H9 (cell line): ENCODE results near the gene RRH. TPM values are rescaled to one million over a fixed set of nuclear protein-coding genes. Genes with fewer than 3 reads are reported as not detected.

Source experiments
- DNase-seq: peaks from one replicate; pipeline ENCODE4 v3.0.0-alpha.2; 2017
- H2AFZ ChIP-seq: one replicate; pipeline ENCODE4 v1.6.1; 2013; ENCODE audit warnings: mild to moderate bottlenecking, low read length, control low read depth, moderate library complexity
- H2AK5ac ChIP-seq: 2 replicates; pipeline ENCODE4 v1.6.1; 2013; ENCODE audit warnings: low read length, control low read depth, mixed read lengths; ENCODE audit not compliant: insufficient read length
- H2BK120ac ChIP-seq: one replicate; pipeline ENCODE4 v1.6.1; 2013; ENCODE audit warnings: low read depth, mild to moderate bottlenecking, low read length, control low read depth, inconsistent platforms; ENCODE audit not compliant: poor library complexity, severe bottlenecking
- H2BK12ac ChIP-seq: 2 replicates; pipeline ENCODE4 v1.6.1; 2013; ENCODE audit warnings: low read length, control low read depth, mixed read lengths, low read depth; ENCODE audit not compliant: insufficient read length
- H2BK15ac ChIP-seq: 2 replicates; pipeline ENCODE4 v1.6.1; 2013; ENCODE audit warnings: low read depth, low read length, control low read depth
- H2BK20ac ChIP-seq: one replicate; pipeline ENCODE4 v1.6.1; 2013; ENCODE audit warnings: low read depth, mild to moderate bottlenecking, low read length, control low read depth, inconsistent platforms; ENCODE audit not compliant: poor library complexity, severe bottlenecking
- H2BK5ac ChIP-seq: 2 replicates; pipeline ENCODE4 v1.6.1; 2013; ENCODE audit warnings: low read length, control low read depth, mixed read lengths; ENCODE audit not compliant: insufficient read length
- H3K14ac ChIP-seq: 2 replicates; pipeline ENCODE4 v1.6.1; 2013; ENCODE audit warnings: low read length, control low read depth; ENCODE audit not compliant: insufficient read depth
- H3K18ac ChIP-seq: 2 replicates; pipeline ENCODE4 v1.6.1; 2013; ENCODE audit warnings: low read depth, mild to moderate bottlenecking, mixed read lengths, low read length, control low read depth; ENCODE audit not compliant: insufficient read length
- H3K23ac ChIP-seq: 2 replicates; pipeline ENCODE4 v1.6.1; 2013; ENCODE audit warnings: low read length, control low read depth, mixed read lengths, low read depth; ENCODE audit not compliant: insufficient read length
- H3K23me2 ChIP-seq: 2 replicates; pipeline ENCODE4 v1.6.1; 2013; ENCODE audit warnings: low read depth, mild to moderate bottlenecking, mixed read lengths, low read length, control low read depth; ENCODE audit not compliant: insufficient read length, poor library complexity, severe bottlenecking
- H3K27ac ChIP-seq: 2 replicates; pipeline ENCODE4 v1.5.1; 2013; ENCODE audit warnings: low read length, control low read depth, mixed read lengths, low read depth; ENCODE audit not compliant: insufficient read length
- H3K27me3 ChIP-seq: 2 replicates; pipeline ENCODE4 v1.6.1; 2013; ENCODE audit warnings: low read length, control low read depth, inconsistent platforms; ENCODE audit not compliant: insufficient read depth
- H3K4ac ChIP-seq: 2 replicates; pipeline ENCODE4 v1.6.1; 2013; ENCODE audit warnings: low read depth, mild to moderate bottlenecking, control low read depth, inconsistent platforms, low read length, moderate library complexity
- H3K4me1 ChIP-seq: 2 replicates; pipeline ENCODE4 v1.6.1; 2013; ENCODE audit warnings: low read length, control low read depth, inconsistent platforms; ENCODE audit not compliant: insufficient read depth
- H3K4me2 ChIP-seq: 2 replicates; pipeline ENCODE4 v1.6.1; 2013; ENCODE audit warnings: low read length, control low read depth, mixed read lengths; ENCODE audit not compliant: insufficient read length, insufficient read depth
- H3K56ac ChIP-seq: 2 replicates; pipeline ENCODE4 v1.6.1; 2013; ENCODE audit warnings: low read depth, mild to moderate bottlenecking, mixed read lengths, low read length, control low read depth; ENCODE audit not compliant: insufficient read length
- H3K79me1 ChIP-seq: 2 replicates; pipeline ENCODE4 v1.6.1; 2013; ENCODE audit warnings: low read depth, mild to moderate bottlenecking, moderate library complexity, low read length, control low read depth, inconsistent platforms; ENCODE audit not compliant: insufficient read depth, poor library complexity, severe bottlenecking
- H3K79me2 ChIP-seq: 2 replicates; pipeline ENCODE4 v1.6.1; 2013; ENCODE audit warnings: low read length, control low read depth, inconsistent platforms; ENCODE audit not compliant: insufficient read depth
- H3K9ac ChIP-seq: 2 replicates; pipeline ENCODE4 v1.6.1; 2013; ENCODE audit warnings: low read length, control low read depth, mixed read lengths; ENCODE audit not compliant: insufficient read length; ENCODE audit errors: extremely low read depth
- H3K9me3 ChIP-seq: one replicate; pipeline ENCODE4 v1.6.1; 2013; ENCODE audit warnings: low read depth, low read length, inconsistent platforms; ENCODE audit not compliant: control insufficient read depth
- H3T11ph ChIP-seq: one replicate; pipeline ENCODE4 v1.6.1; 2013; ENCODE audit warnings: mild to moderate bottlenecking, low read length, control low read depth, inconsistent platforms
- H4K20me1 ChIP-seq: one replicate; pipeline ENCODE4 v1.6.1; 2013; ENCODE audit not compliant: control insufficient read depth, insufficient read length, insufficient read depth
- H4K5ac ChIP-seq: 2 replicates; pipeline ENCODE4 v1.6.1; 2013; ENCODE audit warnings: low read depth, mild to moderate bottlenecking, mixed read lengths, low read length, control low read depth; ENCODE audit not compliant: insufficient read length
- H4K8ac ChIP-seq: replicated peaks from 2 replicates; pipeline ENCODE4 v1.6.1; 2013; ENCODE audit warnings: low read length, control low read depth, mixed read lengths, low read depth; ENCODE audit not compliant: insufficient read length
- H4K91ac ChIP-seq: 2 replicates; pipeline ENCODE4 v1.6.1; 2013; ENCODE audit warnings: low read depth, mild to moderate bottlenecking, moderate library complexity, mixed read lengths, low read length, control low read depth; ENCODE audit not compliant: insufficient read length
- H3K27ac Mint-ChIP-seq, 3 experiments: 2 replicates in 2 of 3; 3 replicates in 1 of 3; pipeline ENCODE4 v1.8.0; 2020 to 2021; ENCODE audit warnings: mixed read lengths in 3 of 3, mild to moderate bottlenecking in 1 of 3, moderate library complexity in 1 of 3
- H3K27me3 Mint-ChIP-seq: 2 replicates; pipeline ENCODE4 v1.8.0; 2021; ENCODE audit warnings: low read depth, mild to moderate bottlenecking, moderate library complexity, mixed read lengths
- H3K36me3 Mint-ChIP-seq, 3 experiments: 2 replicates in 2 of 3; 3 replicates in 1 of 3; pipeline ENCODE4 v1.8.0; 2020 to 2021; ENCODE audit warnings: low read depth in 3 of 3, mixed read lengths in 3 of 3; ENCODE audit not compliant: insufficient read depth in 1 of 3
- H3K4me1 Mint-ChIP-seq, 2 experiments: 2 replicates each; pipeline ENCODE4 v1.8.0; 2020; ENCODE audit warnings: mixed read lengths in 2 of 2
- H3K4me3 Mint-ChIP-seq, 2 experiments: 2 replicates in 1 of 2; 3 replicates in 1 of 2; pipeline ENCODE4 v1.8.0; 2020 to 2021; ENCODE audit warnings: mild to moderate bottlenecking in 2 of 2, mixed read lengths in 2 of 2, moderate library complexity in 1 of 2
- H3K9me3 Mint-ChIP-seq, 2 experiments: 2 replicates in 1 of 2; 3 replicates in 1 of 2; pipeline ENCODE4 v1.8.0; 2020; ENCODE audit warnings: mild to moderate bottlenecking in 2 of 2, mixed read lengths in 2 of 2, moderate library complexity in 1 of 2
- WGBS: extraction: QIAGEN DNeasy Blood & Tissue Kit; methylation state at CpG from one replicate; pipeline ENCODE4 v1.1.7; 2013; ENCODE audit warnings: missing lambda C conversion rate, low lambda C conversion rate, mixed read lengths; ENCODE audit not compliant: insufficient read length; ENCODE audit errors: extremely low coverage; 5-methylcytosine and 5-hydroxymethylcytosine counted together
- total RNA-seq: library from RNA; stranded (reverse); gene quantifications from 2 replicates; pipeline ENCODE4 v1.2.1, GENCODE V29; 2021
- TF ChIP-seq, protein P1 (sequence below): fragments of 200-600 bp; sonication (generic); conservative IDR thresholded peaks from 3 replicates; pipeline ENCODE4 v1.8.0; 2021; ENCODE audit warnings: antibody characterized with exemption, mild to moderate bottlenecking

RRH gene
- total RNA-seq, 1 experiment from 2014 or later = not detected

GRCh38 chr4:109821185-109821584, 6.6 kb upstream of the RRH start:
- H3T11ph ChIP-seq = no peak overlapping the region
- no peak overlapping the region for H3K18ac ChIP-seq
- no peak overlapping the region for H4K8ac ChIP-seq
- DNase-seq = no peak
- H2AFZ ChIP-seq = no peak overlapping the region
- H2BK120ac ChIP-seq = no peak overlapping the region
- H3K79me1 ChIP-seq = peaks cover 6% of the 10 kb centered on the region
- H3K4me3 Mint-ChIP-seq = no peak overlapping the region
- H2BK15ac ChIP-seq = no peak overlapping the region
- H3K4me1 ChIP-seq = no peaks in the 10 kb centered on the region
- H4K20me1 ChIP-seq = no peaks in the 10 kb centered on the region
- peaks cover 13% of the 10 kb centered on the region for H3K79me2 ChIP-seq
- TF ChIP-seq, protein P1, sequence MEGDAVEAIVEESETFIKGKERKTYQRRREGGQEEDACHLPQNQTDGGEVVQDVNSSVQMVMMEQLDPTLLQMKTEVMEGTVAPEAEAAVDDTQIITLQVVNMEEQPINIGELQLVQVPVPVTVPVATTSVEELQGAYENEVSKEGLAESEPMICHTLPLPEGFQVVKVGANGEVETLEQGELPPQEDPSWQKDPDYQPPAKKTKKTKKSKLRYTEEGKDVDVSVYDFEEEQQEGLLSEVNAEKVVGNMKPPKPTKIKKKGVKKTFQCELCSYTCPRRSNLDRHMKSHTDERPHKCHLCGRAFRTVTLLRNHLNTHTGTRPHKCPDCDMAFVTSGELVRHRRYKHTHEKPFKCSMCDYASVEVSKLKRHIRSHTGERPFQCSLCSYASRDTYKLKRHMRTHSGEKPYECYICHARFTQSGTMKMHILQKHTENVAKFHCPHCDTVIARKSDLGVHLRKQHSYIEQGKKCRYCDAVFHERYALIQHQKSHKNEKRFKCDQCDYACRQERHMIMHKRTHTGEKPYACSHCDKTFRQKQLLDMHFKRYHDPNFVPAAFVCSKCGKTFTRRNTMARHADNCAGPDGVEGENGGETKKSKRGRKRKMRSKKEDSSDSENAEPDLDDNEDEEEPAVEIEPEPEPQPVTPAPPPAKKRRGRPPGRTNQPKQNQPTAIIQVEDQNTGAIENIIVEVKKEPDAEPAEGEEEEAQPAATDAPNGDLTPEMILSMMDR = no peak
- no peak overlapping the region for H4K5ac ChIP-seq
- H3K56ac ChIP-seq = no peak overlapping the region
- peaks cover 4% of the 10 kb centered on the region for H3K23me2 ChIP-seq
- no peaks in the 10 kb centered on the region for H3K27me3 ChIP-seq
- H2BK20ac ChIP-seq = no peak overlapping the region
- peaks cover 37 to 79% (median 72%) of the 10 kb centered on the region in 3 experiments for H3K36me3 Mint-ChIP-seq
- no peak overlapping the region for H3K23ac ChIP-seq
- H3K4me2 ChIP-seq = no peak overlapping the region
- no peaks in the 10 kb centered on the region for H3K9me3 ChIP-seq
- H3K27ac Mint-ChIP-seq = no peak overlapping the region; a peak in 1 of 7 replicates
- no peak overlapping the region for H3K14ac ChIP-seq
- H2AK5ac ChIP-seq = no peak overlapping the region
- no peak overlapping the region for H3K9ac ChIP-seq
- H3K9me3 Mint-ChIP-seq = no peaks in the 10 kb centered on the region; a peak in 1 of 5 replicates
- no peak overlapping the region for H2BK5ac ChIP-seq
- no CpG with 5 or more reads among the region's 2 CpGs for WGBS
- no peak overlapping the region for H2BK12ac ChIP-seq
- H3K27me3 Mint-ChIP-seq = no peaks in the 10 kb centered on the region
- no peak overlapping the region for H3K27ac ChIP-seq
- no peak overlapping the region for H3K4ac ChIP-seq
- peaks cover 11 to 12% of the 10 kb centered on the region in 2 experiments for H3K4me1 Mint-ChIP-seq
- no peak overlapping the region for H4K91ac ChIP-seq
